HEK293 (cell line): Measurements from ENCODE around the gene OR2V2.

ENCODE experiments used
- CTCF ChIP-seq: fragments of 450-650 bp; formaldehyde crosslinking; IDR thresholded peaks from 2 replicates; pipeline ENCODE4 v1.5.1; 2016; ENCODE audit warnings: missing biosample characterization, missing genetic modification characterization
- KLF16 ChIP-seq: fragments of 450-650 bp; formaldehyde crosslinking; IDR thresholded peaks from 2 replicates; pipeline ENCODE4 v1.5.1; 2017; ENCODE audit warnings: missing biosample characterization, missing genetic modification characterization
- KLF9 ChIP-seq: fragments of 450-650 bp; formaldehyde crosslinking; IDR thresholded peaks from 2 replicates; pipeline ENCODE4 v1.5.1; 2016; ENCODE audit warnings: missing biosample characterization, missing genetic modification characterization, low read depth
- PATZ1 ChIP-seq: fragments of 450-650 bp; formaldehyde crosslinking; IDR thresholded peaks from 2 replicates; pipeline ENCODE4 v1.5.1; 2016; ENCODE audit warnings: missing biosample characterization, missing genetic modification characterization
- PRDM1 ChIP-seq: fragments of 450-650 bp; formaldehyde crosslinking; IDR thresholded peaks from 2 replicates; pipeline ENCODE4; 2016; ENCODE audit warnings: missing biosample characterization, missing genetic modification characterization
- TCF7L2 ChIP-seq: IDR thresholded peaks from 2 replicates; pipeline ENCODE4 v1.6.1; 2011; ENCODE audit warnings: low read depth, mild to moderate bottlenecking, inconsistent platforms, low read length, moderate library complexity, borderline replicate concordance
- YY1 ChIP-seq: fragments of 450-650 bp; formaldehyde crosslinking; IDR thresholded peaks from 2 replicates; pipeline ENCODE4 v1.5.1; 2018; ENCODE audit warnings: missing biosample characterization, missing genetic modification characterization
- ZBTB44 ChIP-seq: fragments of 450-650 bp; IDR thresholded peaks from 2 replicates; pipeline ENCODE4 v1.5.1; 2018; ENCODE audit warnings: missing biosample characterization, mild to moderate bottlenecking, missing genetic modification characterization
- ZFP37 ChIP-seq: fragments of 450-650 bp; formaldehyde crosslinking; IDR thresholded peaks from 2 replicates; pipeline ENCODE4 v1.5.1; 2016; ENCODE audit warnings: missing biosample characterization, missing genetic modification characterization
- ZNF202 ChIP-seq: fragments of 450-650 bp; formaldehyde crosslinking; IDR thresholded peaks from 2 replicates; pipeline ENCODE4 v1.5.1; 2016; ENCODE audit warnings: missing biosample characterization, missing genetic modification characterization, borderline replicate concordance
- ZNF24 ChIP-seq: fragments of 450-650 bp; formaldehyde crosslinking; IDR thresholded peaks from 2 replicates; pipeline ENCODE4 v1.5.1; 2016; ENCODE audit warnings: missing biosample characterization, missing genetic modification characterization
- ZNF274 ChIP-seq, 2 experiments: fragments of 200-500 bp in 1 of 2; fragments of 450-650 bp in 1 of 2; sonication (Bioruptor generic) in 1 of 2; formaldehyde crosslinking in 1 of 2; IDR thresholded peaks; 2 replicates each; pipeline versions ENCODE4 v1.5.1 to v1.6.1; 2014 to 2016; ENCODE audit warnings: borderline replicate concordance in 1 of 2, inconsistent platforms in 1 of 2, low read length in 1 of 2, missing biosample characterization in 1 of 2, missing genetic modification characterization in 1 of 2
- ZNF518A ChIP-seq: fragments of 450-650 bp; formaldehyde crosslinking; conservative IDR thresholded peaks from 2 replicates; pipeline ENCODE4 v1.5.1; 2016; ENCODE audit warnings: low read depth, missing biosample characterization, missing genetic modification characterization
- ZNF707 ChIP-seq: fragments of 450-650 bp; formaldehyde crosslinking; IDR thresholded peaks from 2 replicates; pipeline ENCODE4 v1.5.1; 2016; ENCODE audit warnings: missing biosample characterization, missing genetic modification characterization

GRCh38 chr5:181121675-181122561, 25.5 kb upstream of the OR2V2 start:
- TF ChIP-seq TCF7L2 (no peak), CTCF (tag by site-specific recombination) (no peak), ZNF707 (no peak), ZBTB44 (tag by site-specific recombination) (no peak), ZFP37 (tag by site-specific recombination) (no peak), PRDM1 (tag by site-specific recombination) (no peak), YY1 (no peak), ZNF24 (no peak), KLF9 (tag by site-specific recombination) (no peak), ZNF518A (no peak), ZNF202 (no peak), KLF16 (tag by site-specific recombination) (no peak), ZNF274 (IDR thresholded peaks at IDR 0.05; ENCODE audit: low read length) (no peak), ZNF274 (tag by site-specific recombination; IDR thresholded peaks at IDR 0.05; ENCODE audit: borderline replicate concordance) (no peak), PATZ1 (tag by site-specific recombination) (no peak)
